Epidermal melanocyte (primary cell): ENCODE data around the gene PSMA3.

Experiments used
- DNase-seq: peaks from one replicate; pipeline ENCODE4 v3.0.0; 2011; ENCODE audit warnings: low spot score; ENCODE audit not compliant: insufficient read length

Gene PSMA3

DNA sequence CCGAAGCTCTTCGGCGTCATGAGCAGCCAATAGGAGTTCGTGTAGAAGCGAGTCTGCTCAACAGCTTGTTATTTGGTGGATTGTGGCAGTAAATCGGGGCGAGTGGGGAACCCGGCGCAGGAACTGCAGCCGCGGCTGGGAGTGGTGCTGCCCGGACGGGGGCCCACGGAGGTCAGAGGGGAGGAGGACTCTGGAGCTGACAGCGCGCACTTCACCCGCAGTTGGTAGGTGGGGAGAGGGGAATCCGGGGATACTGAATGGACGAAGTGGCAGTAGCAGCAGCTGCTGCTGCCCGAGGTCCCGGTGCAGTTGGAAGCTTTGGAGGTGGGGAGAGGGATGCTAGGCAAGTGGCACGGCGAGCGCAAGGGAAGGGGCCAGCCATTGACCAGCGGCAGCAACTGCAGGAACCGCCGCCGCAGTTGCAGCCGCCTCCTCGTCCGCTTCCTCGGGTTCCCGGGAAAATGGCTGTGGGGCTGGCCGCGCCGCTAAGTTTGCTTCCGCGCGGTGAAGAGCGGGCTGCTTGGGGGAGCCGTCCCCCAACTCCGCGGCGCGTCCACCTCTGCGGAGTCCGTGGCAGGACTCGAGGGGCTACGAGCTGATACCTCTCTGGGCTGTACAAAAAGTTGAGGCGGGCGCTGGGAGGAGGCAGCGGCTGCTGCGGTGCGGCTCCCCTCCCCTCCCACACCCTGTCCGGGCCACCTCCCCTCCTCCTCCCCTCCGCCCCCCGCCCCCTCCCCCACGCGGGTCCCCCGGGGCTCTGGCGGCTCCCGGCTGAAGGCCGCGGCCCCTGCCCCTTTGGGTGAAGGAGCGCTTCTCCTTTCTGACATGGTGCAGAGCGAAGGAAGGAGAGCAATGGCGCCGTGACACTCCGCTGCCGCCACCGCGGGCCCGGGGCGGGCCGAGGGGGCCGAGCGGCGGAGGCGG, 54.1 kb downstream of the PSMA3 start, which contains the start of gene ARID4A:
ARID4A (plus strand) TSS at position 79 of the 924 bp plus-strand sequence. CDS start 1,300 bp downstream, outside the sequence.
- DNase-seq: no peak

DNA sequence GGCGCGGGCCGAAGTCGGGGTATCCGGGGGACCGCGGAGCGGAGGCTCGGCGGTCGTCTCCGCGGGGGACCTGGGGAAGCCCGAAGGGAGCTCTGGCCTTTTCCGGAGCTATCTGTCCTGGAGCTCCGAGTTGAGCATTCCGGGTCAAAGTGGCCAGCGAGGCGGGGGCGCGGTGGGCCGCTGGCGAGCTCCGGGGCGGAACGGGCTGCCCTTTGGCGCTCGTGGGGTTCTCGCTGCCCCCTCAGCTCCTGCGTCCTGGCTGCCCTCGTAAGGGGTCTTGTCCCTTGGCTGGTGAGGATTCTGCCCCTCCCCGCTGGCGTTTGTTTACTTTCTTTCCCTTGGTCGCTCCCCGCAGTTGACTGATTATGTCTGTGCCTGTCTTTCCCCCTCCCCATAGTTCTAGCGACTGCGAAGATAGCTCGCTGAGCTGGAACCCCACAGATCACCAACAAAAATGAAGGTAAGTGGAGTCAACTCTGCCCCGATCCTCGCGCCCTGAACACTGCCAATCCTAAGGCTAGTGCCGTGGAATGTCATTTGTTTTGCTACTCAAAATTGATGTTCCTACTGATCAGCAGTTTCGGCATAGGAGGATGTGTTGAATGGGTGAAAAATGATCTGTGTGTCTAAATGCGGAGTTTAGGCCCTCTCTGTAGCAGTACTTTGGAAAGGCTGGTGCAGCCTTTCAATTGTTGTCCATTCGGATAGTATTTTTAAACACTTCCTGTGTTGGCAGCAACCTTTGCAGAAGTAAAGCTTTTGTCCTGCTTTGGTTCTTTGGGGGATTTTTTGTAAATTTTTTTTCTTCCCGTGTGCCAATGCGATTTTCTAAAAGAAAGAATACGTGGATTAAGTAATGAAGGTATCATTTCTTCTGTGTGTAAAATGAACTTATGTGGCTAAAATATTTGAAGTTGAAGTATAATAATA, 55.0 kb downstream of the PSMA3 start:
- no peak for DNase-seq

DNA sequence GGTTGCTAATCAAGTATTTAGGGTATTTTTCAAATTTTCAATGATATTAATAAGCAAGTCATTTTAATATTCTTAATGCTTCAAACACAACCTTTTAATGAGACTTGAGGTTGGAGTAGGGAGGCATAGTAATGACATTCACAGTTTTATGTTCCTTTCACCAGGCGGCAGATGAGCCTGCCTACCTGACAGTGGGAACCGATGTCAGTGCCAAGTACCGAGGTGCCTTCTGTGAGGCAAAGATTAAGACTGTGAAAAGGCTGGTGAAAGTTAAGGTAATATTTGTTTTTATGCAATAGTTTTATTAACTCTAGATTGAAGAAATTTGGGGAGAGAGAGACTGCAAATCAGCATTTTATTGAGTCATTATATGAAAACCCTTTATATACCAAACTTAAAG, 56.8 kb downstream of the PSMA3 start:
- DNase-seq: no peak

DNA sequence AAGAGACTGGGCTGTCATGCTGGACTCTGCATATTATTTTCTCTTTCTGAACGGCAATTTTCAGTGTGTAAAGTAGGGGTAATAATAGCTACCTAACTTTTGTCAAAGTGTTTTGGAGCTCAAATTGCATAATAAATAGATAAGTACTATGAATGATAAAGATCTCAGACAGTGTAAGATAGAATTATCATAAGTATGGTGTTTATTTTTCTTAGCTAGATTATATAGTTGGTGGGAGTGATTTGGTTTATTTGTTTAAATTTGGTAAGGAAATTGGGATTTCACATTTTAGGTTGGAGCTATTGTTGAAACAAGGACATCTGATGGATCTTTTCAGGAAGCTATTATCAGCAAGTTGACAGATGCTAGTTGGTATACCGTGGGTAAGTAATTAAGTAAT, 61.1 kb downstream of the PSMA3 start:
- DNase-seq: no peak

DNA sequence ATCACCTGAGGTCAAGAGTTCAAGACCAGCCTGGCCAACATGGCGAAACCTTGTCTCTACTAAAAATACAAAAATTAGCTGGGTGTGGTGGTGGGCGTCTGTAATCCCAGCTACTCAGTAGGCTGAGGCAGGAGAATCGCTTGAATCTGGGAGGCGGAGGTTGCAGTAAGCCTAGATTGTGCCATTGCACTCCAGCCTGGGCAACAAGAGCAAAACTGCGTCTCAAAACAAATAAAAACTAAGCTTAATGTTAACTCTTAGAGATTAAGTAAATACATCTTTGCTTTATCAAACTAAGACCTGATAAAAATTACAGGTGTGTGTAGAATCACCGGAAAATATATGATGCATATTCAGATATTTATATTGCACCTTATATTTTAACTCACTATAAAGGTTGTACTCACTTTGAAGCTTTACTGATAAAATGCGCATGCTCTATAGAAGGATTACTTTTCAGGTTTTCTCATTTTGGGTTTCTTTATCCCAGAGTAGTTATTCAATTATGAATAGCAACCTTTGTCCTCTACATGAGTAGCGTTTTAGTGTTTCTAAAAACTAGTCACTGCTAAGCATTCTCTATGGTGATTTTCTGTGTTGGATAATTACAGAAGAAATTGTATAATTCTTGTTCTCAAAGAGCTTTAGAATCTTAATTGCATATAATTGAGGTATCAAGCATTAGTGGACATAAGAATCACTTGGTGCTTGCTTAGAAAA, 63.1 kb downstream of the PSMA3 start:
- DNase-seq: no peak

DNA sequence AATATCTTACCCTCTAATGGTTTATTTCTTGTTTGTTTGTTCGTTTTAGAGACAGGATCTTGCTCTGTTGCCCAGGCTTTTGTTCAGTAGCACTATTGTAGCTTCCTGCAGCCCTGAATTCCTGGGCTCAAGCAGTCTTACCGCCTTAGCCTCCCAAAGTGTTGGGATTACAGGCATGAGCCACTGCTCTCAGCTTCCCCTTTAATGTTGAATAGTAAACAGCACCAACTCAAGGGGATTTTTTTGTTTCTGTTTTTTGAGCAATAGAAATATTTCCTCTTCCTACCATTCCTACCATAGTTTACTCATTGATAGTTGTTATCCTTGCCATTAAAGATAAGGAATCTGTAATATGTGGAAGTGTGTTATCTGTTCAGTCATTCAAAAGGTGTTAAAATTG, 64.4 kb downstream of the PSMA3 start:
- DNase-seq: no peak

DNA sequence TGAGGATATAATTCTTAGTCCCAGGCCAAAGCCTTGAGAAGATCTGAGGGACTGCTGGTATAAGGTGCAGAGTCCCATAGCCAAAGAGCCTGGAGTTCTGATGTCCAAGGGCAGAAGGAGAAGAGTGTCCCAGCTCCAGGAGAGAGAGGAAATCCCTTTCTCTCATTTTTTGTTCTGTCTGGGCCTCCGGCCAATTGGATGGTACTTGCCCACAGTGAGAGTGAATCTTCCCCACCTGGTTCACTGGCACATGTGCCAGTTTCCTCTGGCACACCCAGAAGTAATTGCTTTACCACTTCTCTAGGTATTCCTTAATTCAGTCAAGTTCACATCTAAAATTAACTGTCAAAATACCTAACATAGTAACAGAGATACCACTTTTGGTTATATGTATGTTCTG, 69.1 kb downstream of the PSMA3 start:
- DNase-seq: no peak

DNA sequence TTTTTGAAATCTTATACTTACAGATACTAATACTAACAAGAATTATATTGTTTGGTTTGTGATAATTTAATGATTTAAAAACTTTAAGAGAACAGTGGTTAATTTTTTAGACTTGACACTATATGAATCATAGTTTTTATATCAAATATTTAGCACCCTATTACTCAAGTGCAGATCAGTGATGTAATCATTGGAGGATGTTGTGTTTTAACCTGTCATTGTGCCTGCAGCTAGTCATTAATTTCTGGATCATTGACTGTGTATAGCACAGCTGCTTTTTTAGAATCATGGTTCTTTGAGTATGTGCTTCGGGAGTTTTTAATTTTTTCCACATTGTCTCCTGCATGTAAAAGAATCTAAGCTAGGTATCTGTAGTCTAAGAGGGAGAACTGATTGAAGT, 71.0 kb downstream of the PSMA3 start:
- DNase-seq: no peak
